GM10847 (cell line): Measurements from ENCODE around the gene HAGH.

Experiments used
- POLR2A ChIP-seq: IDR thresholded peaks from 2 replicates; pipeline ENCODE4 v1.6.1; 2011; ENCODE audit not compliant: insufficient read length; ENCODE audit errors: extremely low read depth

HAGH gene

GRCh38 chr16:1794908-1795666 is 31.5 kb downstream of the HAGH start:
- no peak for TF ChIP-seq POLR2A

- no peak for TF ChIP-seq POLR2A
Observed at GRCh38 chr16:1794221-1794871, 32.3 kb downstream of the HAGH start.

GRCh38 chr16:1793578-1794220 is 32.9 kb downstream of the HAGH start, which contains the start of gene IGFALS:
IGFALS (minus strand) TSS chr16:1793705; CDS start chr16:1793652, 53 bp downstream.
- TF ChIP-seq POLR2A, result no peak

GRCh38 chr16:1792836-1793577 is 33.6 kb downstream of the HAGH start:
- TF ChIP-seq POLR2A, result no peak

- TF ChIP-seq POLR2A, result no peak
Observed at GRCh38 chr16:1791943-1792812, 34.4 kb downstream of the HAGH start.

GRCh38 chr16:1791256-1791942 is 35.2 kb downstream of the HAGH start:
- TF ChIP-seq POLR2A, result no peak

GRCh38 chr16:1790611-1791255 is 35.9 kb downstream of the HAGH start:
- TF ChIP-seq POLR2A, result no peak

GRCh38 chr16:1790261-1790610 is 36.4 kb downstream of the HAGH start:
- no peak for TF ChIP-seq POLR2A

GRCh38 chr16:1789643-1790045 is 37.0 kb downstream of the HAGH start:
- no peak for TF ChIP-seq POLR2A

GRCh38 chr16:1788708-1789100 is 37.9 kb downstream of the HAGH start:
- no peak for TF ChIP-seq POLR2A

GRCh38 chr16:1788095-1788707 is 38.4 kb downstream of the HAGH start:
- no peak for TF ChIP-seq POLR2A

GRCh38 chr16:1787322-1788094 is 39.1 kb downstream of the HAGH start:
- TF ChIP-seq POLR2A, result no peak

- TF ChIP-seq POLR2A, result no peak
Observed at GRCh38 chr16:1787056-1787321, 39.6 kb downstream of the HAGH start.
